HEK293T (cell line): Measurements from ENCODE around the gene TIPIN.

Source experiments
- CTCF ChIA-PET: fragments of 350-600 bp; formaldehyde crosslinking; extraction: SDS; loops from one replicate; lab custom pipeline; 2021; ENCODE audit warnings: antibody characterized with exemption, inconsistent platforms; lab: Yijun Ruan, JAX
- POLR2A ChIA-PET: fragments of 350-600 bp; formaldehyde crosslinking; extraction: SDS; loops from one replicate; lab custom pipeline; 2020; ENCODE audit warnings: antibody characterized with exemption, inconsistent platforms; lab: Yijun Ruan, JAX
- DNase-seq: peaks from one replicate; pipeline ENCODE4 v3.0.0; 2012; ENCODE audit warnings: mixed read lengths; ENCODE audit errors: extremely low spot score
- ARNT ChIP-seq: fragments of 450-650 bp; IDR thresholded peaks from 2 replicates; pipeline ENCODE4 v1.6.1; 2017; ENCODE audit warnings: mild to moderate bottlenecking
- BHLHE40 ChIP-seq: fragments of 450-650 bp; IDR thresholded peaks from 2 replicates; pipeline ENCODE4 v1.6.1; 2016; ENCODE audit warnings: mild to moderate bottlenecking, moderate library complexity, borderline replicate concordance
- CTBP1 ChIP-seq: fragments of 450-650 bp; IDR thresholded peaks from 2 replicates; pipeline ENCODE4 v1.6.1; 2016; ENCODE audit warnings: borderline replicate concordance
- ELF4 ChIP-seq: fragments of 450-650 bp; IDR thresholded peaks from 2 replicates; pipeline ENCODE4 v1.6.1; 2017; ENCODE audit warnings: antibody characterized with exemption
- FOXA1 ChIP-seq: fragments of 450-650 bp; IDR thresholded peaks from 2 replicates; pipeline ENCODE4 v1.6.1; 2016; ENCODE audit warnings: mild to moderate bottlenecking
- FOXK2 ChIP-seq: fragments of 450-650 bp; IDR thresholded peaks from 2 replicates; pipeline ENCODE4 v1.6.1; 2016; ENCODE audit warnings: mild to moderate bottlenecking
- FOXM1 ChIP-seq: fragments of 450-650 bp; IDR thresholded peaks from 2 replicates; pipeline ENCODE4 v1.6.1; 2017; ENCODE audit warnings: mild to moderate bottlenecking, borderline replicate concordance
- HDGF ChIP-seq: fragments of 450-650 bp; IDR thresholded peaks from 2 replicates; pipeline ENCODE4 v1.6.1; 2017; ENCODE audit warnings: antibody characterized with exemption, borderline replicate concordance
- L3MBTL2 ChIP-seq: fragments of 450-650 bp; conservative IDR thresholded peaks from 2 replicates; pipeline ENCODE4 v1.6.1; 2016; ENCODE audit warnings: mild to moderate bottlenecking
- LEF1 ChIP-seq: fragments of 450-650 bp; IDR thresholded peaks from 2 replicates; pipeline ENCODE4 v1.6.1; 2017; ENCODE audit warnings: mild to moderate bottlenecking, borderline replicate concordance
- NFRKB ChIP-seq: fragments of 450-650 bp; IDR thresholded peaks from 2 replicates; pipeline ENCODE4 v1.6.1; 2016; ENCODE audit warnings: mild to moderate bottlenecking, moderate library complexity
- PKNOX1 ChIP-seq: fragments of 450-650 bp; IDR thresholded peaks from 2 replicates; pipeline ENCODE4 v1.6.1; 2016
- SP1 ChIP-seq: fragments of 450-650 bp; IDR thresholded peaks from 2 replicates; pipeline ENCODE4 v1.6.1; 2017
- SUZ12 ChIP-seq: fragments of 450-650 bp; IDR thresholded peaks from 2 replicates; pipeline ENCODE4 v1.6.1; 2016; ENCODE audit warnings: mild to moderate bottlenecking
- TARDBP ChIP-seq: fragments of 450-650 bp; IDR thresholded peaks from 2 replicates; pipeline ENCODE4 v1.6.1; 2016
- ZNF384 ChIP-seq: fragments of 450-650 bp; IDR thresholded peaks from 2 replicates; pipeline ENCODE4 v1.6.1; 2016

TIPIN gene

GRCh38 chr15:66292571-66293418 lies 63.7 kb downstream of the TIPIN start:
- no peak for DNase-seq
- ChIA-PET POLR2A (interaction anchor here (0.6 to 2.0 kb wide), 7 partner anchors 10 to 682 kb away, joined by 3 to 5 read pairs (median 3); partner anchors contain the start of gene INTS14), CTCF (interaction anchor here (1.1 kb wide), 1 partner anchor 206 kb away, joined by 3 read pairs; no protein-coding TSS in a partner anchor)
- TF ChIP-seq ZNF384 (peak; percentile 70), ARNT (no peak), PKNOX1 (peak; percentile 64), LEF1 (no peak), FOXA1 (no peak), L3MBTL2 (no peak), SP1 (no peak), ELF4 (no peak)

GRCh38 chr15:66291816-66292570 lies 64.5 kb downstream of the TIPIN start:
- TF ChIP-seq L3MBTL2 (no peak), FOXM1 (no peak), ELF4 (no peak), ZNF384 (no peak), NFRKB (no peak), FOXA1 (no peak), CTBP1 (no peak), PKNOX1 (no peak), ARNT (no peak), HDGF (no peak), FOXK2 (no peak), SUZ12 (no peak), BHLHE40 (no peak), SP1 (no peak), TARDBP (no peak), LEF1 (no peak)
- no peak for DNase-seq
- CTCF ChIA-PET, result interaction anchor here (1.1 kb wide), 1 partner anchor 207 kb away, joined by 3 read pairs; no protein-coding TSS in a partner anchor
- POLR2A ChIA-PET, result interaction anchor here (0.7 to 1.0 kb wide), 3 partner anchors 10 to 159 kb away, joined by 3 read pairs; no protein-coding TSS in a partner anchor

- DNase-seq, result no peak
- TF ChIP-seq ZNF384 (no peak), FOXM1 (no peak), ARNT (no peak), FOXA1 (no peak), BHLHE40 (no peak)
- ChIA-PET POLR2A (no interaction called here), CTCF (no interaction called here)
Observed at GRCh38 chr15:66290518-66290917, 66.0 kb downstream of the TIPIN start.

- TF ChIP-seq NFRKB (no peak), ARNT (no peak), CTBP1 (no peak), FOXA1 (no peak), PKNOX1 (no peak), L3MBTL2 (no peak), LEF1 (no peak), FOXK2 (no peak), FOXM1 (no peak), HDGF (no peak), SUZ12 (no peak), BHLHE40 (no peak), ELF4 (no peak), ZNF384 (no peak)
- POLR2A ChIA-PET, result no interaction called here
- no peak for DNase-seq
- CTCF ChIA-PET, result no interaction called here
Observed at GRCh38 chr15:66290007-66290406, 66.5 kb downstream of the TIPIN start.

- ChIA-PET POLR2A (interaction anchor here (1.3 kb wide), 1 partner anchor 71 kb away, joined by 4 read pairs; no protein-coding TSS in a partner anchor), CTCF (interaction anchor here (0.6 to 1.3 kb wide), 2 partner anchors 29 to 760 kb away, joined by 3 to 4 read pairs; no protein-coding TSS in a partner anchor)
- no peak for DNase-seq
- TF ChIP-seq LEF1, result no peak
- TF ChIP-seq ZNF384, result no peak
- TF ChIP-seq SUZ12, result no peak
- no peak for TF ChIP-seq FOXA1
- TF ChIP-seq HDGF, result no peak
Observed at GRCh38 chr15:66288551-66289185, 67.8 kb downstream of the TIPIN start.
